HCT116 (cell line): ENCODE data around the gene FBXO24. TPM values are rescaled to one million over a fixed set of nuclear protein-coding genes. Genes with fewer than 3 reads are reported as not detected.

ENCODE experiments used
- ATAC-seq: fragments of 200-7000 bp; cut with Tn5 transposase; 2 replicates; pipeline ENCODE4 v1.9.1; 2020; ENCODE audit warnings: mild to moderate bottlenecking, moderate library complexity
- BruUV-seq: library from RNA; stranded (reverse); fragments of 400-500 nt; replicated peaks from 2 replicates; lab custom pipeline; 2021; lab: Mats Ljungman, UMichigan
- CTCF ChIA-PET: fragments of 300-600 bp; sonication (Branson Sonifier 250); formaldehyde crosslinking; loops from one replicate; lab custom pipeline; 2021; ENCODE audit warnings: antibody characterized with exemption; lab: Charles Lee
- POLR2A ChIA-PET: fragments of 300-600, 350-600 bp; sonication (Branson Sonifier 250); formaldehyde crosslinking; loops from one replicate; lab custom pipeline; 2021; ENCODE audit warnings: antibody characterized with exemption; lab: Charles Lee
- RAD21 ChIA-PET, 2 experiments: fragments of 300-600 bp; sonication (Branson Sonifier 250); formaldehyde crosslinking; loops; one replicate each; lab custom pipeline; 2023; ENCODE audit warnings: low total read pairs in 2 of 2; ENCODE audit not compliant: uncharacterized antibody in 2 of 2, unreplicated experiment in 2 of 2, low non-redundant PET in 1 of 2; lab: Charles Lee
- DNase-seq: peaks from one replicate; pipeline ENCODE4 v3.0.0-alpha.2; 2010; ENCODE audit warnings: low read depth, low spot score
- H2AFZ ChIP-seq: fragments of 200-600 bp; shearing (Covaris generic), sonication (generic); 2 replicates; pipeline ENCODE4 v1.6.1; 2017; ENCODE audit warnings: low read depth, mixed run types, mixed read lengths, antibody characterized with exemption, low read length; ENCODE audit not compliant: poor library complexity, severe bottlenecking
- H3K27ac ChIP-seq: 2 replicates; pipeline ENCODE4 v1.5.1; 2012; ENCODE audit warnings: low read depth, low read length
- H3K27me3 ChIP-seq: fragments of 200-600 bp; sonication (generic); 2 replicates; pipeline ENCODE4 v1.6.1; 2016; ENCODE audit warnings: mixed run types, low read length, mixed read lengths; ENCODE audit not compliant: insufficient read depth
- H3K36me3 ChIP-seq, 2 experiments: fragments of 200-500 bp in 1 of 2; fragments of 200-600 bp in 1 of 2; sonication (Bioruptor generic) in 1 of 2; sonication (generic) in 1 of 2; 2 replicates each; pipeline versions ENCODE4 v1.5.1 to v1.6.1; 2014 to 2016; ENCODE audit warnings: low read length in 2 of 2, inconsistent platforms in 1 of 2, mixed read lengths in 1 of 2, mixed run types in 1 of 2; ENCODE audit not compliant: insufficient read depth in 2 of 2, control insufficient read depth in 1 of 2
- H3K4me1 ChIP-seq, 2 experiments: fragments of 200-600 bp in 1 of 2; sonication (generic) in 1 of 2; 2 replicates each; pipeline versions ENCODE4 v1.5.1 to v1.6.1; 2012 to 2017; ENCODE audit warnings: low read length in 2 of 2, inconsistent platforms in 1 of 2, mild to moderate bottlenecking in 1 of 2, mixed read lengths in 1 of 2, mixed run types in 1 of 2, moderate library complexity in 1 of 2; ENCODE audit not compliant: insufficient read depth in 2 of 2, control insufficient read depth in 1 of 2
- H3K4me2 ChIP-seq: fragments of 200-600 bp; sonication (generic); 2 replicates; pipeline ENCODE4 v1.6.1; 2017; ENCODE audit warnings: mixed run types, low read length, mixed read lengths
- H3K4me3 ChIP-seq, 2 experiments: fragments of 200-600 bp in 1 of 2; sonication (generic) in 1 of 2; replicated peaks in 1 of 2; 2 replicates each; pipeline ENCODE4 v1.5.1; 2011 to 2016; ENCODE audit warnings: low read length in 2 of 2, control low read depth in 1 of 2, low read depth in 1 of 2, mild to moderate bottlenecking in 1 of 2, mixed read lengths in 1 of 2, mixed run types in 1 of 2
- H3K79me2 ChIP-seq: fragments of 200-600 bp; sonication (generic); 2 replicates; pipeline ENCODE4 v1.6.1; 2017; ENCODE audit warnings: mild to moderate bottlenecking, mixed run types, low read length, moderate library complexity, mixed read lengths; ENCODE audit not compliant: insufficient read depth
- H3K9ac ChIP-seq: fragments of 200-600 bp; sonication (generic); 2 replicates; pipeline ENCODE4 v1.6.1; 2016; ENCODE audit warnings: low read length, mixed read lengths
- H3K9me2 ChIP-seq: fragments of 200-600 bp; sonication (generic), shearing (Covaris generic); 2 replicates; pipeline ENCODE4 v1.6.1; 2017; ENCODE audit warnings: mixed run types, mild to moderate bottlenecking, moderate library complexity; ENCODE audit not compliant: insufficient read depth
- H3K9me3 ChIP-seq, 2 experiments: fragments of 200-500 bp in 1 of 2; fragments of 200-600 bp in 1 of 2; sonication (Bioruptor generic) in 1 of 2; sonication (generic) in 1 of 2; 2 replicates each; pipeline ENCODE4 v1.6.1; 2014 to 2017; ENCODE audit warnings: low read length in 2 of 2, mixed read lengths in 2 of 2, inconsistent platforms in 1 of 2, low read depth in 1 of 2, mild to moderate bottlenecking in 1 of 2, mixed run types in 1 of 2, moderate library complexity in 1 of 2; ENCODE audit not compliant: control insufficient read depth in 1 of 2, insufficient read depth in 1 of 2
- H4K20me1 ChIP-seq: fragments of 200-600 bp; sonication (generic), shearing (Covaris generic); 2 replicates; pipeline ENCODE4 v1.6.1; 2017; ENCODE audit warnings: mixed run types, mild to moderate bottlenecking, moderate library complexity; ENCODE audit not compliant: insufficient read depth
- CBX3 ChIP-seq: IDR thresholded peaks from 2 replicates; pipeline ENCODE4 v1.6.1; 2012; ENCODE audit warnings: low read depth
- CEBPB ChIP-seq: IDR thresholded peaks from 2 replicates; pipeline ENCODE4 v1.6.1; 2012; ENCODE audit warnings: low read depth
- EGR1 ChIP-seq: IDR thresholded peaks from 2 replicates; pipeline ENCODE4 v1.6.1; 2012; ENCODE audit warnings: low read depth
- EZH2phosphoT487 ChIP-seq: fragments of 200-600 bp; IDR thresholded peaks from 2 replicates; pipeline ENCODE4 v1.6.1; 2018; ENCODE audit warnings: antibody characterized with exemption, borderline replicate concordance
- POLR2AphosphoS5 ChIP-seq: IDR thresholded peaks from 2 replicates; pipeline ENCODE4 v1.6.1; 2011; ENCODE audit warnings: mild to moderate bottlenecking, low read depth, low read length, moderate library complexity
- SRF ChIP-seq: IDR thresholded peaks from 2 replicates; pipeline ENCODE4 v1.6.1; 2012; ENCODE audit warnings: low read depth
- YY1 ChIP-seq: IDR thresholded peaks from 2 replicates; pipeline ENCODE4 v1.6.1; 2011; ENCODE audit warnings: low read length, low read depth, moderate library complexity, mild to moderate bottlenecking; ENCODE audit not compliant: insufficient replicate concordance; ENCODE audit errors: extremely low read depth
- intact Hi-C: fragments of 100-400 bp; cut with micrococcal nuclease; formaldehyde crosslinking; loops from 2 replicates; pipeline ENCODE4 v1.10.0; 2022
- total RNA-seq: library from RNA; stranded (reverse); gene quantifications from one replicate; pipeline ENCODE4 v1.2.1, GENCODE V29; 2021; ENCODE audit not compliant: unreplicated experiment
- TF ChIP-seq, protein P1 (sequence below): IDR thresholded peaks from 2 replicates; pipeline ENCODE4 v1.6.1; 2012
- TF ChIP-seq, protein P2 (sequence below), 3 experiments: fragments of 200-600 bp in 1 of 3; sonication (generic) in 1 of 3; IDR thresholded peaks in 2 of 3; conservative IDR thresholded peaks in 1 of 3; 2 replicates each; pipeline ENCODE4 v1.5.1; 2012 to 2017; ENCODE audit warnings: low read depth in 2 of 3, low read length in 2 of 3, antibody characterized with exemption in 1 of 3, borderline replicate concordance in 1 of 3, control low read depth in 1 of 3, mild to moderate bottlenecking in 1 of 3, mixed read lengths in 1 of 3, mixed run types in 1 of 3, moderate library complexity in 1 of 3; ENCODE audit not compliant: insufficient read depth in 1 of 3
- TF ChIP-seq, protein P3 (sequence below): IDR thresholded peaks from 2 replicates; pipeline ENCODE4 v1.6.1; 2012

FBXO24 gene
- total RNA-seq, 1 experiment from 2014 or later: 2.1 TPM

DNA sequence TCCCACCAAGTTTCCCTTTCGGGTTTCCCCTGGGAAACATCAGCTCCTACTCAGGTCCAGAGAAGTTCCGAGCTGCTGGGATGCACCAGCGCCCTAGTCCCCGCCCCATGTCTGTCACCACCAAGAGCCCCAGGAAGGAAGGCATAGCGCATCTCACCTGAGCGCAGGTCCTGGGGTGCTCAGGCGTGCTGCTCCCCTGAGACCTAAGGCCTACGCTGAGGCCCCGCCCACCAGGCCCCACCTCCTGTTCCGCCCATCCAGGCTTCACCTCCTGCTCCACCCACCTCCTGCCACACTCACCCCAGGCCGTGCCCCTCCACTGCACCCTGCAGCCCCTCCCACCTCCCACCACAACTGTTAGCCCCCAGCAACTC, 56.4 kb downstream of the FBXO24 start:
- H3K9me2 ChIP-seq: no peaks in the 10 kb centered on the region
- H4K20me1 ChIP-seq: no peaks in the 10 kb centered on the region
- ATAC-seq (peak; percentile 95), DNase-seq (no peak)
- BruUV-seq: no TSS peak
- H3K4me3 ChIP-seq: no peak overlapping the region
- POLR2A ChIA-PET: interaction anchor here (0.6 kb wide), 1 partner anchor 448 kb away, joined by 3 read pairs; no protein-coding TSS in a partner anchor
- intact Hi-C loops: no loop called here
- TF ChIP-seq, protein P1, sequence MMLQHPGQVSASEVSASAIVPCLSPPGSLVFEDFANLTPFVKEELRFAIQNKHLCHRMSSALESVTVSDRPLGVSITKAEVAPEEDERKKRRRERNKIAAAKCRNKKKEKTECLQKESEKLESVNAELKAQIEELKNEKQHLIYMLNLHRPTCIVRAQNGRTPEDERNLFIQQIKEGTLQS: no peak
- TF ChIP-seq CBX3: no peak
- no peak for TF ChIP-seq EZH2phosphoT487
- TF ChIP-seq POLR2AphosphoS5: no peak
- no peak for TF ChIP-seq SRF
- no peak for TF ChIP-seq EGR1
- no peak for TF ChIP-seq CEBPB
- H3K27me3 ChIP-seq: no peaks in the 10 kb centered on the region
- peaks cover 4 to 13% of the 10 kb centered on the region in 2 experiments for H3K4me1 ChIP-seq
- no peak overlapping the region for H3K27ac ChIP-seq
- H3K79me2 ChIP-seq: no peaks in the 10 kb centered on the region
- RAD21 ChIA-PET: no interaction called here
- H3K9ac ChIP-seq: no peak overlapping the region
- H3K36me3 ChIP-seq: no peaks in the 10 kb centered on the region
- CTCF ChIA-PET: interaction anchor here (0.9 to 1.1 kb wide), 2 partner anchors 8 to 10 kb away, joined by 3 read pairs; no protein-coding TSS in a partner anchor
- peak overlapping the region; percentile 23; the same call in 1 of the 2 replicates for H3K4me2 ChIP-seq
- no peaks in the 10 kb centered on the region for H3K9me3 ChIP-seq
- no peak overlapping the region for H2AFZ ChIP-seq

DNA sequence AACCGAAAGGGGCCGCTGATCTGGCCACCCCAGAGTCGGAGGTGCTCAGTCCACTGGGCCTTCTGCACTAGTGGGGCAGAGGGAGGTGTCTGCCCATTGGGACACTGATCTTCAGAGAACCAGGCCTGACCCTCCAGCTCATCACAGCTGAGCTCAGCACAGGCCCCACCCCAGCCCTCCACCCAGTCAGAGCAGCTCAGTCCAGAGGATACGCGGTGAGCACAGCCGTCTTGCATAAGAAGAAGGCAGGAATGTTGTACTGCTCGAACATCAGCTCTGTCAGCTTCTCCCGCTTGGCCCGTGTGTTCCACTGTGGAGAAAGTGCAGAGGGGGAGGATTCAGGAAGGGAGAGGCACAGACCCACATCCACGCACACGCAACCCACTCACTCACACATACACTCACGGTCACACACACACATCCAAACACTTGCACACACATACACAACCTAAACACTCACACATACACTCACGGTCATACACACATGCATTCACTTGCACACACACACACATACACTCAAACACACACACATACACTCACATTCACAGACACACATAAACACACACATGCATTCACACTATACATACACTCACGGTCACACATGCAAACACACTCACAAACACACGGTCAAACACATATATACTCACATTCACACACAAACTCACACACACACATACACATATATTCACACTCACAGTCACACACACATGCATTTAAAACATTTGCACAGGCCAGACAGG, 63.9 kb downstream of the FBXO24 start:
- no peak for DNase-seq
- intact Hi-C loops: no loop called here

More for the DNA sequence above, 63.9 kb downstream of the FBXO24 start:
- Histone ChIP-seq H3K4me3 (no peak overlapping the region), H3K4me1 (no peaks in the 10 kb centered on the region), H2AFZ (no peak overlapping the region), H4K20me1 (no peaks in the 10 kb centered on the region), H3K27ac (no peak overlapping the region), H3K9me3 (no peaks in the 10 kb centered on the region), H3K9ac (no peak overlapping the region), H3K27me3 (no peaks in the 10 kb centered on the region), H3K79me2 (no peaks in the 10 kb centered on the region), H3K4me2 (no peak overlapping the region), H3K36me3 (no peaks in the 10 kb centered on the region), H3K9me2 (no peaks in the 10 kb centered on the region)
- no TSS peak for BruUV-seq
- ChIA-PET RAD21 (no interaction called here), POLR2A (no interaction called here), CTCF (no interaction called here)
- ATAC-seq: no peak
- TF ChIP-seq, protein P2, sequence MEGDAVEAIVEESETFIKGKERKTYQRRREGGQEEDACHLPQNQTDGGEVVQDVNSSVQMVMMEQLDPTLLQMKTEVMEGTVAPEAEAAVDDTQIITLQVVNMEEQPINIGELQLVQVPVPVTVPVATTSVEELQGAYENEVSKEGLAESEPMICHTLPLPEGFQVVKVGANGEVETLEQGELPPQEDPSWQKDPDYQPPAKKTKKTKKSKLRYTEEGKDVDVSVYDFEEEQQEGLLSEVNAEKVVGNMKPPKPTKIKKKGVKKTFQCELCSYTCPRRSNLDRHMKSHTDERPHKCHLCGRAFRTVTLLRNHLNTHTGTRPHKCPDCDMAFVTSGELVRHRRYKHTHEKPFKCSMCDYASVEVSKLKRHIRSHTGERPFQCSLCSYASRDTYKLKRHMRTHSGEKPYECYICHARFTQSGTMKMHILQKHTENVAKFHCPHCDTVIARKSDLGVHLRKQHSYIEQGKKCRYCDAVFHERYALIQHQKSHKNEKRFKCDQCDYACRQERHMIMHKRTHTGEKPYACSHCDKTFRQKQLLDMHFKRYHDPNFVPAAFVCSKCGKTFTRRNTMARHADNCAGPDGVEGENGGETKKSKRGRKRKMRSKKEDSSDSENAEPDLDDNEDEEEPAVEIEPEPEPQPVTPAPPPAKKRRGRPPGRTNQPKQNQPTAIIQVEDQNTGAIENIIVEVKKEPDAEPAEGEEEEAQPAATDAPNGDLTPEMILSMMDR (IDR thresholded peaks at IDR 0.05 in 2 of 3, conservative IDR thresholded peaks at IDR 0.05 in 1 of 3; ENCODE audit: borderline replicate concordance in 1 of 3, insufficient read depth in 1 of 3, low read depth in 2 of 3, low read length in 2 of 3): no peak
- no peak for TF ChIP-seq YY1
- TF ChIP-seq, protein P3, sequence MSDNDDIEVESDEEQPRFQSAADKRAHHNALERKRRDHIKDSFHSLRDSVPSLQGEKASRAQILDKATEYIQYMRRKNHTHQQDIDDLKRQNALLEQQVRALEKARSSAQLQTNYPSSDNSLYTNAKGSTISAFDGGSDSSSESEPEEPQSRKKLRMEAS: no peak
